Mesenchymal stem cell (in vitro differentiated cells and primary cell): Measurements from ENCODE around the gene KLHL18.
A peak's percentile ranks its signal among the peaks of the same experiment; 100 is the strongest.

Source experiments
- DNase-seq: peaks from one replicate; pipeline ENCODE4 v3.0.0-alpha.2; 2013
- H2AFZ ChIP-seq: one replicate; pipeline ENCODE4 v1.6.1; 2013; ENCODE audit warnings: low read depth, mild to moderate bottlenecking, control low read depth, inconsistent platforms, low read length, moderate library complexity
- H2AK5ac ChIP-seq: 2 replicates; pipeline ENCODE4 v1.6.1; 2013; ENCODE audit warnings: low read length, moderate library complexity, mild to moderate bottlenecking, inconsistent platforms; ENCODE audit not compliant: severe bottlenecking
- H2BK120ac ChIP-seq: one replicate; pipeline ENCODE4 v1.6.1; 2013; ENCODE audit warnings: low read depth, mild to moderate bottlenecking, inconsistent platforms, low read length, moderate library complexity
- H2BK12ac ChIP-seq, 2 experiments: one replicate each; pipeline ENCODE4 v1.6.1; 2013; ENCODE audit warnings: inconsistent platforms in 2 of 2, low read length in 2 of 2, mild to moderate bottlenecking in 2 of 2, moderate library complexity in 2 of 2, control low read depth in 1 of 2
- H2BK15ac ChIP-seq: one replicate; pipeline ENCODE4 v1.6.1; 2013; ENCODE audit warnings: mild to moderate bottlenecking, low read depth, inconsistent platforms; ENCODE audit not compliant: poor library complexity, severe bottlenecking
- H2BK5ac ChIP-seq: 2 replicates; pipeline ENCODE4 v1.6.1; 2013; ENCODE audit warnings: low read depth, mild to moderate bottlenecking, low read length, control low read depth, inconsistent platforms; ENCODE audit not compliant: poor library complexity, severe bottlenecking
- H3K14ac ChIP-seq, 2 experiments: one replicate each; pipeline ENCODE4 v1.6.1; 2013; ENCODE audit warnings: inconsistent platforms in 2 of 2, low read length in 2 of 2, control low read depth in 1 of 2, mild to moderate bottlenecking in 1 of 2, moderate library complexity in 1 of 2
- H3K18ac ChIP-seq, 2 experiments: one replicate each; pipeline ENCODE4 v1.6.1; 2013; ENCODE audit warnings: inconsistent platforms in 2 of 2, low read length in 2 of 2, control low read depth in 1 of 2, low read depth in 1 of 2, mild to moderate bottlenecking in 1 of 2
- H3K23ac ChIP-seq, 2 experiments: one replicate each; pipeline ENCODE4 v1.6.1; 2013; ENCODE audit warnings: inconsistent platforms in 2 of 2, low read length in 2 of 2, mild to moderate bottlenecking in 2 of 2, moderate library complexity in 2 of 2, control low read depth in 1 of 2
- H3K27ac ChIP-seq: 2 replicates; pipeline ENCODE4 v1.5.1; 2013; ENCODE audit warnings: mild to moderate bottlenecking, moderate library complexity, low read length, control low read depth, inconsistent platforms; ENCODE audit not compliant: poor library complexity, severe bottlenecking
- H3K27me3 ChIP-seq, 2 experiments: 2 replicates each; pipeline versions ENCODE4 v1.6.1 to v1.7.0; 2013; ENCODE audit warnings: low read length in 2 of 2, mild to moderate bottlenecking in 2 of 2, moderate library complexity in 2 of 2, control low read depth in 1 of 2, inconsistent platforms in 1 of 2; ENCODE audit not compliant: control insufficient read depth in 1 of 2, insufficient read depth in 1 of 2
- H3K36me3 ChIP-seq, 2 experiments: 2 replicates each; pipeline versions ENCODE4 v1.6.1 to v1.7.0; 2013; ENCODE audit warnings: low read length in 2 of 2, control low read depth in 1 of 2, inconsistent platforms in 1 of 2, low read depth in 1 of 2, mild to moderate bottlenecking in 1 of 2; ENCODE audit not compliant: insufficient read depth in 2 of 2, control insufficient read depth in 1 of 2
- H3K4ac ChIP-seq, 2 experiments: one replicate each; pipeline ENCODE4 v1.6.1; 2013; ENCODE audit warnings: inconsistent platforms in 2 of 2, low read length in 2 of 2, mild to moderate bottlenecking in 2 of 2, moderate library complexity in 2 of 2, control low read depth in 1 of 2, low read depth in 1 of 2
- H3K4me1 ChIP-seq: 2 replicates; pipeline ENCODE4 v1.6.1; 2013; ENCODE audit warnings: low read depth, low read length, control low read depth; ENCODE audit not compliant: control insufficient read depth, insufficient read depth
- H3K4me2 ChIP-seq: 2 replicates; pipeline ENCODE4 v1.6.1; 2013; ENCODE audit warnings: low read length, mild to moderate bottlenecking, inconsistent platforms; ENCODE audit not compliant: poor library complexity, severe bottlenecking
- H3K4me3 ChIP-seq, 2 experiments: 2 replicates each; pipeline versions ENCODE4 v1.5.1 to v1.7.0; 2013; ENCODE audit warnings: low read length in 2 of 2, mild to moderate bottlenecking in 2 of 2, control low read depth in 1 of 2, low read depth in 1 of 2; ENCODE audit not compliant: insufficient read depth in 1 of 2
- H3K79me1 ChIP-seq: replicated peaks from 2 replicates; pipeline ENCODE4 v1.6.1; 2013; ENCODE audit warnings: mild to moderate bottlenecking, control low read depth, low read length, inconsistent platforms; ENCODE audit not compliant: poor library complexity, severe bottlenecking
- H3K9ac ChIP-seq: 2 replicates; pipeline ENCODE4 v1.7.0; 2013; ENCODE audit warnings: mild to moderate bottlenecking, low read length, moderate library complexity
- H3K9me3 ChIP-seq: 2 replicates; pipeline ENCODE4 v1.7.0; 2013; ENCODE audit warnings: mild to moderate bottlenecking, low read length; ENCODE audit not compliant: control insufficient read depth
- H4K8ac ChIP-seq: one replicate; pipeline ENCODE4 v1.6.1; 2013; ENCODE audit warnings: inconsistent platforms, mild to moderate bottlenecking, low read length, moderate library complexity
- H4K91ac ChIP-seq: one replicate; pipeline ENCODE4 v1.6.1; 2013; ENCODE audit warnings: mild to moderate bottlenecking, low read length, inconsistent platforms
- WGBS: methylation state at CpG from one replicate; pipeline ENCODE4 v1.1.7; 2013; ENCODE audit warnings: mixed read lengths; 5-methylcytosine and 5-hydroxymethylcytosine counted together

Gene KLHL18

DNA sequence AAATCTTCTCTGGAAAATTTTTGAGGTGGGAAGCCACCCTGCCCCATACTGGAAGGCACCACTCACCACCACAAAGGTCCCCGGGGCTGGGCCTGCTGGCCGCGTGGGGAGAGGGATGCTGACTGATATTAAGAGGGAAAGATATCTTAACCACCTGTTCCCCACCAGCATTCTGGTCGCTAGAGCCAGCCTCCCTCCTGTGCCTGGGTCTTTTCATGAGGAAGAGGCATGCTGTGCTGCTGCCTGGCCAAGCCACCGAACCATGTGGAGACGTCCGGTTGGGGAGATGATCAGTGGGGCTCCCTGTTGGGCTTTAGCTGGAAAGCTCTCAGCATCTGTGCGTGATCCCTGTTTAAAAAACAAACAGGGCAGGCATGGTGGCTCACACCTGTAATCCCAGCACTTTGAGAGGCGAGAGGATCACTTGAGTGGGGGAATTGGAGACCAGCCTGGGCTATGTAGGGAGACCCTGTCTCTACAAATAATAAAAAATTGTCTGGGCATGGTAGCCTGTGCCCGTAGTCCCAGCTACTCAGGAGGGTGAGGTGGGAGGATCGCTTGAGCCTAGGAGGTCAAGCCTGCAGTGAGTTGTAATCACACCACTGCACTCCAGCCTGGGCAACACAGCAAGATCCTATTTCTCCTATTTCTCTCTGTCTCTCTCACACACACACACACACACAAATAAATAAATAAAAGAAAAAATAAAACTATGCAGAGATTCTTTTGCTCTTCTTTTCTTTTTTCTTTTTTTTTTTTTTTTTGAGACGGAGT, 1.0 kb downstream of the KLHL18 start:
- no peak overlapping the region for H3K4ac ChIP-seq
- H4K91ac ChIP-seq: no peak overlapping the region
- peaks cover 16% of the 10 kb centered on the region for H3K4me1 ChIP-seq
- no peak overlapping the region for H3K14ac ChIP-seq
- no peak overlapping the region for H2BK120ac ChIP-seq
- DNase-seq: peak; percentile 42
- no peaks in the 10 kb centered on the region for H3K9me3 ChIP-seq
- no peak overlapping the region for H2BK5ac ChIP-seq
- peak overlapping the region; percentile 95 for H3K4me2 ChIP-seq
- no peaks in the 10 kb centered on the region for H3K27me3 ChIP-seq
- no peak overlapping the region for H3K23ac ChIP-seq
- peak overlapping the region; percentile 24 for H2AFZ ChIP-seq
- H2BK15ac ChIP-seq: no peak overlapping the region
- H2AK5ac ChIP-seq: no peak overlapping the region
- no peak overlapping the region for H4K8ac ChIP-seq
- peak overlapping the region; percentile 45 to 99 for H3K4me3 ChIP-seq
- peak overlapping the region; percentile 99 for H3K9ac ChIP-seq
- H2BK12ac ChIP-seq: no peak overlapping the region
- H3K79me1 ChIP-seq: peaks cover 29% of the 10 kb centered on the region
- H3K27ac ChIP-seq: peak overlapping the region; percentile 71
- 46% methylated on average over 9 of the region's 12 CpGs for WGBS
- no peak overlapping the region for H3K18ac ChIP-seq
- peaks cover 5 to 21% of the 10 kb centered on the region in 2 experiments for H3K36me3 ChIP-seq

DNA sequence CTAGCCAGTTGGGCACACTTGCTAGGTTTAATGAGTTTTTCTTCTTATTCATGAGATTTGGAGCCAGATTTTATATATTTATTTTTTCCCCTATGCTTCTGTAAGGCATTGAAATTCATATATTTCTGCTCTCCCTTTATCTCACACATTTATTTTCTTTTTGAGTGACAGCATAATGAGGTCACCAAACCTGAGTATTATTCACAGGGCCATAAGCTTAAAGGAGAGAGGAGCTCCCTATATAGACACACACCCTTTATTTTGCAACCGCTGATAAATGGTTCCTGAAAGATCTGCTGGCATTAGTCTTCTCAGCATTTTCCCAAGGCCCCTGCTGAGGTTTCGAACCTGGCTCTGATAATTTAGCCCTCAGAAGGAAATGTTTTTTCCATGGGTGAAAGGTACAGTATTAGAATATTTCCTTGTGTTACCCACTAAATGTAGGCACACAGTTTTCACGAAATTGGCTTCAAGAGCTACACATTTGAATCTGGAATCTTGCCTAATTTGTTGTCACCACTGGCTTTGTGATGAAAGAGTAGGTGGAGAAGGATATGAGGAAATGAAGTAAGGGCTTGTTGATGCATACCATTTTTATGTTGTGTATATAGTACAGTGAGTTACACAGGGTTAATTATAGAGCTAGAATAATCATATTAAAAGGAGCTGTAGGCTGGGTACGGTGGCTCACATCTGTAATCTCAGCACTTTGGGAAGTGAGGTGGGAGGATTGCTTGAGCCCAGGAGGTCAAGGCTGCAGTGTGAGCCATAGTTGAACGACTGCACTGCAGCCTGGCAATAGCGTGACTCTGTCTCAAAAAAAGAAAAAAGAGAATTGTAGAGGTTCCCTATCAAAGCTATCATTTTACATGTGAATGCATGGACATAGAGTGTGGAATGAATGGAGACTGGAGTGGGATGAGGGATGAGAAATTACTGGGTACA, 6.5 kb downstream of the KLHL18 start:
- no peak overlapping the region for H4K8ac ChIP-seq
- no peak overlapping the region for H3K4me3 ChIP-seq
- peaks cover 5 to 39% of the 10 kb centered on the region in 2 experiments for H3K36me3 ChIP-seq
- no peak overlapping the region for H2BK15ac ChIP-seq
- no peak overlapping the region for H3K23ac ChIP-seq
- no peak overlapping the region for H3K9ac ChIP-seq
- no peak overlapping the region for H3K4me2 ChIP-seq
- H4K91ac ChIP-seq: no peak overlapping the region
- H3K14ac ChIP-seq: no peak overlapping the region
- no peak overlapping the region for H2BK120ac ChIP-seq
- no peaks in the 10 kb centered on the region for H3K27me3 ChIP-seq
- 90% methylated on average over 6 of the region's 6 CpGs for WGBS
- peaks cover 2% of the 10 kb centered on the region for H3K4me1 ChIP-seq
- no peak overlapping the region for H3K4ac ChIP-seq
- H3K27ac ChIP-seq: no peak overlapping the region
- H2AK5ac ChIP-seq: no peak overlapping the region
- DNase-seq: no peak
- no peak overlapping the region for H2BK12ac ChIP-seq
- H3K79me1 ChIP-seq: peaks cover 35% of the 10 kb centered on the region
- no peaks in the 10 kb centered on the region for H3K9me3 ChIP-seq
- H2BK5ac ChIP-seq: no peak overlapping the region
- no peak overlapping the region for H3K18ac ChIP-seq
- H2AFZ ChIP-seq: no peak overlapping the region

DNA sequence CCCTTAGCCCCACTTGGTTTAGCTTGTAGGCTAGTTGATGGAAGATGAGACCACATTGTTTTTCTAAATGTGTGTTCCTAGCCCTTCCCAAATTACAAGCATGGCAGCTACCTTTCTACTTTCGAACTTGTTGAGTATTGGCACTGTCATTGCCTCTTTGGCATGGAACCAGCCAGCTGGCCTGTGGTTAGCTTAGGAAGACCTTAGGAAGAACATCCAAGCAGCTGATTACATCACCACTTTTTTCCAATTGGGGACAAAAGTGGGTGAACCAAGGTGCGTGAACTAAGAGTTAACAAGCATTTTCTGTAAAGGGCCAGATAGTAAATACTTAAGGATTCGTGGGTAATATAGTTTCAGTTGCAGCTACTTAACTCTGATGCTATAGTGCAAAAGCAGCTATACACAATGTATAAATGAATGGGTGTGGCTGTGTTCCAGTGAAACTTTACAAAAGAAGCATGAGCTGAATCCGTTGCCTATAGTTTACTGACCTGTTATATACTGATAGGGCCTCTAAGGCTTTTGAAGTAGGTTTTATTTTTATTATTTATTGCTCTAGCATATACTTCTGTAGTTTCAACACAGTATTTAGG, 8.5 kb downstream of the KLHL18 start:
- H2BK12ac ChIP-seq: no peak overlapping the region
- H3K4me2 ChIP-seq: no peak overlapping the region
- no peak for DNase-seq
- H3K4me3 ChIP-seq: no peak overlapping the region
- peaks cover 5 to 44% of the 10 kb centered on the region in 2 experiments for H3K36me3 ChIP-seq
- no peak overlapping the region for H3K23ac ChIP-seq
- no peak overlapping the region for H2BK5ac ChIP-seq
- peaks cover 40% of the 10 kb centered on the region for H3K79me1 ChIP-seq
- no peak overlapping the region for H3K27ac ChIP-seq
- no peak overlapping the region for H2BK120ac ChIP-seq
- H2BK15ac ChIP-seq: no peak overlapping the region
- H3K9ac ChIP-seq: no peak overlapping the region
- no peaks in the 10 kb centered on the region for H3K9me3 ChIP-seq
- H3K14ac ChIP-seq: no peak overlapping the region
- H2AFZ ChIP-seq: no peak overlapping the region
- no peak overlapping the region for H3K18ac ChIP-seq
- no peak overlapping the region for H4K91ac ChIP-seq
- H4K8ac ChIP-seq: no peak overlapping the region
- H3K4ac ChIP-seq: no peak overlapping the region
- no peaks in the 10 kb centered on the region for H3K4me1 ChIP-seq
- no peak overlapping the region for H2AK5ac ChIP-seq
- H3K27me3 ChIP-seq: no peaks in the 10 kb centered on the region
- WGBS: 95% methylated on average over 4 of the region's 4 CpGs
